Gastroesophageal sphincter (tissue), 4 donors: Measurements from ENCODE around the gene SEPTIN2. TPM values are rescaled to one million over a fixed set of nuclear protein-coding genes. Genes with fewer than 3 reads are reported as not detected.

Source experiments
- ATAC-seq: fragments of 150-250 bp; one replicate; pipeline ENCODE4 v1.9.1; 2016; ENCODE audit warnings: mild to moderate bottlenecking, moderate library complexity
- H3K27ac ChIP-seq, 4 donors: fragments of 200-600 bp; sonication (generic) in 3 of 4; 1 replicate in 3 of 4; 2 replicates in 1 of 4; pipeline ENCODE4 v1.5.1; 2016 to 2019
- H3K27me3 ChIP-seq: fragments of 200-600 bp; sonication (generic); one replicate; pipeline ENCODE4 v1.5.1; 2019
- H3K36me3 ChIP-seq, 2 donors: fragments of 200-600 bp; sonication (generic); one replicate each; pipeline ENCODE4 v1.5.1; 2019; ENCODE audit warnings: control low read depth in 1 of 2
- H3K4me1 ChIP-seq, 3 donors: fragments of 200-600 bp; sonication (generic); 1 replicate in 2 of 3; 2 replicates in 1 of 3; pipeline ENCODE4 v1.5.1; 2016 to 2019; ENCODE audit warnings: control low read depth in 2 of 3
- H3K4me3 ChIP-seq, 2 donors: fragments of 200-600 bp; sonication (generic); one replicate each; pipeline ENCODE4 v1.5.1; 2019; ENCODE audit warnings: mild to moderate bottlenecking in 1 of 2, moderate library complexity in 1 of 2
- H3K9me3 ChIP-seq, 3 donors: fragments of 200-600 bp; sonication (generic); one replicate each; pipeline ENCODE4 v1.5.1; 2017 to 2019; ENCODE audit warnings: control low read depth in 2 of 3
- CTCF ChIP-seq, 4 experiments: fragments of 200-600 bp in 2 of 4; fragments of 450-650 bp in 2 of 4; sonication (generic) in 1 of 4; IDR thresholded peaks; one replicate each; pipeline ENCODE4 v1.5.1; 2017 to 2019; ENCODE audit warnings: antibody characterized with exemption in 4 of 4, mild to moderate bottlenecking in 2 of 4, moderate library complexity in 2 of 4
- EP300 ChIP-seq: sonication (generic); formaldehyde crosslinking; IDR thresholded peaks from one replicate; pipeline ENCODE4 v1.6.1; 2017; ENCODE audit warnings: antibody characterized with exemption, mild to moderate bottlenecking
- POLR2A ChIP-seq, 2 donors: fragments of 450-650 bp; IDR thresholded peaks; one replicate each; pipeline ENCODE4 v1.6.1; 2017; ENCODE audit warnings: antibody characterized with exemption in 2 of 2, mild to moderate bottlenecking in 2 of 2, moderate library complexity in 1 of 2
- POLR2AphosphoS5 ChIP-seq: sonication (generic); formaldehyde crosslinking; IDR thresholded peaks from one replicate; pipeline ENCODE4 v1.6.1; 2017; ENCODE audit warnings: antibody characterized with exemption
- WGBS, 2 donors: methylation state at CpG; one replicate each; pipeline ENCODE4 v1.1.5; 2018; ENCODE audit warnings: low coverage in 1 of 2; 5-methylcytosine and 5-hydroxymethylcytosine counted together
- total RNA-seq, 4 donors: library from RNA; depleted of rRNA; stranded (reverse); fragments of >200 nt; gene quantifications; one replicate each; pipeline ENCODE4 v1.1.0, GENCODE V29; 2016

Gene SEPTIN2
- total RNA-seq, 4 donors from 2014 or later: 317 to 360 (median 330) TPM

GRCh38 chr2:241325257-241325656, 9.5 kb downstream of the SEPTIN2 start:
- Histone ChIP-seq H3K27me3 (no peaks in the 10 kb centered on the region), H3K36me3 (peaks cover 0 to 45% of the 10 kb centered on the region in 2 donors), H3K4me3 (no peak overlapping the region), H3K9me3 (no peaks in the 10 kb centered on the region), H3K27ac (no peak overlapping the region), H3K4me1 (peaks cover 3 to 51% (median 18%) of the 10 kb centered on the region in 3 donors)
- 93 to 100% methylated on average over 1 of the region's 1 CpG for WGBS, 2 donors
- TF ChIP-seq POLR2AphosphoS5 (no peak), EP300 (no peak), CTCF (IDR thresholded peaks at IDR 0.05) (no peak), POLR2A (IDR thresholded peaks at IDR 0.05) (no peak)
- ATAC-seq: no peak

GRCh38 chr2:241329669-241330615, 14.2 kb downstream of the SEPTIN2 start:
- H3K27me3 ChIP-seq: no peaks in the 10 kb centered on the region
- H3K9me3 ChIP-seq: no peaks in the 10 kb centered on the region
- peaks cover 0 to 58% of the 10 kb centered on the region in 2 donors for H3K36me3 ChIP-seq
- H3K4me1 ChIP-seq: peaks cover 0 to 5% (median 0%) of the 10 kb centered on the region in 3 donors
- no peak overlapping the region for H3K4me3 ChIP-seq
- WGBS, 2 donors: 91 to 92% methylated on average over 8 to 11 of the region's 11 CpGs
- ATAC-seq: no peak
- TF ChIP-seq EP300 (no peak), POLR2AphosphoS5 (no peak), CTCF (IDR thresholded peaks at IDR 0.05) (no peak), POLR2A (IDR thresholded peaks at IDR 0.05) (no peak)
- no peak overlapping the region for H3K27ac ChIP-seq

- Histone ChIP-seq H3K9me3 (no peaks in the 10 kb centered on the region), H3K27me3 (no peaks in the 10 kb centered on the region), H3K4me1 (no peaks in the 10 kb centered on the region), H3K27ac (no peak overlapping the region), H3K4me3 (no peak overlapping the region), H3K36me3 (peaks cover 0 to 65% of the 10 kb centered on the region in 2 donors)
- TF ChIP-seq POLR2A (IDR thresholded peaks at IDR 0.05): no peak
- TF ChIP-seq CTCF (IDR thresholded peaks at IDR 0.05): no peak
- TF ChIP-seq EP300: no peak
- no peak for TF ChIP-seq POLR2AphosphoS5
- 86 to 89% methylated on average over 2 to 4 of the region's 4 CpGs for WGBS, 2 donors
- no peak for ATAC-seq
Measured at GRCh38 chr2:241330616-241330981, 14.9 kb downstream of the SEPTIN2 start.

GRCh38 chr2:241334813-241335212, 19.1 kb downstream of the SEPTIN2 start:
- WGBS, 2 donors: 63 to 75% methylated on average over 2 of the region's 2 CpGs
- H3K36me3 ChIP-seq: peaks cover 2 to 55% of the 10 kb centered on the region in 2 donors

More at GRCh38 chr2:241334813-241335212, 19.1 kb downstream of the SEPTIN2 start:
- H3K27ac ChIP-seq: no peak overlapping the region
- ATAC-seq: no peak
- no peaks in the 10 kb centered on the region for H3K9me3 ChIP-seq
- H3K27me3 ChIP-seq: no peaks in the 10 kb centered on the region
- H3K4me3 ChIP-seq: no peak overlapping the region
- TF ChIP-seq EP300 (no peak), POLR2A (IDR thresholded peaks at IDR 0.05) (no peak), POLR2AphosphoS5 (no peak), CTCF (IDR thresholded peaks at IDR 0.05) (no peak)
- H3K4me1 ChIP-seq: peaks cover 0 to 9% (median 0%) of the 10 kb centered on the region in 3 donors
